Coronary artery (tissue), 2 donors: ENCODE measurements around the gene MTMR3.

ENCODE experiments used
- DNase-seq: peaks from one replicate; pipeline ENCODE4 v3.0.0-alpha.2; 2017; ENCODE audit warnings: low spot score
- H3K27ac ChIP-seq, 2 donors: fragments of 200-600 bp; sonication (generic); one replicate each; pipeline ENCODE4 v1.5.1; 2016 to 2019
- H3K4me3 ChIP-seq: fragments of 200-600 bp; sonication (generic); 2 replicates; pipeline ENCODE4 v1.5.1; 2016; ENCODE audit warnings: mild to moderate bottlenecking, moderate library complexity
- TF ChIP-seq, protein P1 (sequence below): fragments of 200-600 bp; sonication (generic); IDR thresholded peaks from one replicate; pipeline ENCODE4 v1.5.1; 2019; ENCODE audit warnings: antibody characterized with exemption

Gene MTMR3

DNA sequence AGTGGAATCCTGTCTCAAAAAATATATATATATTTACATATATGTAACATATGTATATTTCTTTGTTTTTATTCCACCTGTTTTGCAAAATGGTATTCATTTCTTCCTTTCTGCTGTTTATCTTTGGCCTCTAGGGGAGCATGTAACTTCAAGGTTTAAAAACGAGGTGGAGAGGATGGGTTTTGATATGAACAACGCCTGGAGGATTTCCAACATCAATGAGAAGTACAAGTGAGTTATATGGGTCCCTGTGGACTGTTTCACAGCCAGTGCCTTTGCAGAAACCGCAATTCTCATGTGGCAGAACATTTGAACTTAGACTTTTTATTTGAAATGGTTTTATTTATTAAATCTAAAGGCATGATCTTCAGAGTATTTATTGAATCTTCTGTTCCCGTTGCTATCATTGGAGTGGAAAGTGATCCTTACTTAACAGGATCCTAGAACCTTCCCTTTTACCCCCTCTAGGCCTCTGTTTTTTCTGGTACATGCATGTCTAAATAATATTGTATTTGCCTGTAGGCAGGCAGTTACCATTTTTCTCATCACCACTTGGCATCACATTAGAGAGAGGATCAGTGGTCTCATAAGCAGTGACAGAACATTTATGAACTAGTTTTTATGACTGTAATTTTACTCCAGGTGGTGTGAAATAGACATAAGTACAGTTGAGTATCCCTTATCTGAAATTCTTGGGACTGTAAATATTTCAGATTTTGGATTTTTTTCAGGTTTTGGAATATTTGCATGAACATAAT lies 115.8 kb downstream of the MTMR3 start:
- no peak for DNase-seq

DNA sequence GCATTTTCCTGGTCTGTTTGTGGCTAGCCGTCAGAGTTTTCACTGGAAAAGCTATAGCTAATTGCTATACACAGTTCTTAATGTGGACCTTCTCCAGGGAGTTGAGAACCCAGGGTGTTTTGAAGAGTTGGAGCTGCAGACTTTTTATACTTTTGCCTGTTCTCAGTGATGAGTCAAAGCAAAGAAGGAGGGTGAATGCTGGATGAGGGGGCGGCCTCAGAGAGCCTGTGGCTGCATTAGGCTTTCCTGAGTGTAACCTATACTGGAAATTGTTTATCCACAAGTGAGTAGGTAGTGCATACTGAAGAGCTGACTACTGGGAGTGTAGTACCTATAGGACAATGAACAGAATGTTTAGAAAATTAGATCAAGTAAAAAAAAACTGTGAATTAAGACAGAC lies 117.6 kb downstream of the MTMR3 start:
- no peak for DNase-seq
- Histone ChIP-seq H3K27ac (no peak overlapping the region), H3K4me3 (no peak overlapping the region)
- TF ChIP-seq, protein P1, sequence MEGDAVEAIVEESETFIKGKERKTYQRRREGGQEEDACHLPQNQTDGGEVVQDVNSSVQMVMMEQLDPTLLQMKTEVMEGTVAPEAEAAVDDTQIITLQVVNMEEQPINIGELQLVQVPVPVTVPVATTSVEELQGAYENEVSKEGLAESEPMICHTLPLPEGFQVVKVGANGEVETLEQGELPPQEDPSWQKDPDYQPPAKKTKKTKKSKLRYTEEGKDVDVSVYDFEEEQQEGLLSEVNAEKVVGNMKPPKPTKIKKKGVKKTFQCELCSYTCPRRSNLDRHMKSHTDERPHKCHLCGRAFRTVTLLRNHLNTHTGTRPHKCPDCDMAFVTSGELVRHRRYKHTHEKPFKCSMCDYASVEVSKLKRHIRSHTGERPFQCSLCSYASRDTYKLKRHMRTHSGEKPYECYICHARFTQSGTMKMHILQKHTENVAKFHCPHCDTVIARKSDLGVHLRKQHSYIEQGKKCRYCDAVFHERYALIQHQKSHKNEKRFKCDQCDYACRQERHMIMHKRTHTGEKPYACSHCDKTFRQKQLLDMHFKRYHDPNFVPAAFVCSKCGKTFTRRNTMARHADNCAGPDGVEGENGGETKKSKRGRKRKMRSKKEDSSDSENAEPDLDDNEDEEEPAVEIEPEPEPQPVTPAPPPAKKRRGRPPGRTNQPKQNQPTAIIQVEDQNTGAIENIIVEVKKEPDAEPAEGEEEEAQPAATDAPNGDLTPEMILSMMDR, result no peak

More for the DNA sequence above, 115.8 kb downstream of the MTMR3 start:
- TF ChIP-seq, protein P1, result no peak
- Histone ChIP-seq H3K27ac (no peak overlapping the region), H3K4me3 (no peak overlapping the region)

DNA sequence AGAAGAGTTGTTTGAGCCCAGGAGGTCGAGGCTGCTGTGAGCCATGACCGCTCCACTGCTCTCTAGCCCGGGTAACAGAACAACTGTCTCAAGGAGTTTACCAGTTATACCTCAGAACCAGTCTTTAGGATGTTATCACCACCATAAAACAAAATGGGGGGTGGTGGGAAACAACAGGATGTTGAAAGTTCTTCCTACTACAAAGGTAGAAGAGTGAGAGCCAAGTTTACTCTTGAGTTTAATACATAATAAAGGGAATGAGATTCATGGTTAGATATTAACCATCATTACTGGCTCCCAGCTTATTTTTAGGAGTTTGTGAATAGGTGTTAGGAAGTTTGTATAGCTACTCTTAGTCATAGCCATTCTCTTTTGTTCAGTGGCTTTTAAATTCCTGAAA lies 118.5 kb downstream of the MTMR3 start:
- DNase-seq, result no peak
- TF ChIP-seq, protein P1, result no peak
- Histone ChIP-seq H3K27ac (no peak overlapping the region), H3K4me3 (no peak overlapping the region)

DNA sequence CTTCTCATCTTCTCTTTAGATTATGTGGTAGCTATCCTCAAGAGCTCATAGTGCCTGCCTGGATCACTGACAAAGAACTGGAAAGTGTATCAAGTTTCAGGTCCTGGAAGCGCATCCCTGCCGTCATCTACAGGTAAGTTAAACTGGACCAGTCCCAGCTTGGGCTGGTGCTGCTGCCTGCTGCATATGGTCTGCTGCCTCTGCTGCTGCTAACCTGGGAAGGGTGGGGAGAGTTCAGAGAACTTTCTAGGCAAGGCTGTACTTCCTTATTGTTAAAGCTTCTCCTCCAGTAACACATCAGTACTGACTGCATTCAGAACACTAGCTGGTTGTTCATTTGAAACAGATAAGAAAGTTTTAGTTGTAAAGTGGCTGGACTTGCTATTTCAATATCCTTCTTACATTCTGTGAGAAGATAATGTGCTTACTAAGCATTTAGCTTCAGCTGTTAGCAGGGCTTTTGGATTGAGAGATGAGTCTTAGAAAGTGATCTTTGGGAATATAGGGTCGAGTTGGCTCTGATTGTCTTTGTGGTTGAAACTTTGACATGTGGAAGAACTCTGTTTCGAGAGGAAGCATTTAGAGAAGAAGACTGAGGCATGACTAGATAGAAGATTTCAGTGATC lies 120.0 kb downstream of the MTMR3 start:
- H3K27ac ChIP-seq, result no peak overlapping the region
- H3K4me3 ChIP-seq, result no peak overlapping the region
- TF ChIP-seq, protein P1, result no peak
- no peak for DNase-seq

DNA sequence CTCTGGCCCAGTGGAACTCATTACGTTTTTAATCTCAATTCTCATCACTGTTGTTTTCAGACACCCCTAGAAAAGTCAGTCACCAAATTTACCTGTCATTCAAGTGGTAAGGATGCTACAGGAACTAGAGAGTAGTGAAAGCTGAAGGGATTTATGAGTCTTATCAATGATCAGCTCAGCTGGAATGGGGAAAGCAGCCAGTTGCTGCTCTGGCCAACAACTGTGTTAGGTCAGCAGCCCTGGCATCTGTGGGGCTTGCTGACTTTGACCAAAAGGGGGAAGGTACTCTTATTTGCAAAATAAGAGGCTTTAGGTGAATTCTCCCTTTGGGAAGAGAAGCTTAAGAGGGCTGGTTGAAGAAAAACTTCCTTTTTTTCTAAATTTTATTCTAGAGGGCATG lies 121.1 kb downstream of the MTMR3 start:
- DNase-seq, result no peak
- no peak overlapping the region for H3K4me3 ChIP-seq
- TF ChIP-seq, protein P1, result no peak
- H3K27ac ChIP-seq, result no peak overlapping the region

DNA sequence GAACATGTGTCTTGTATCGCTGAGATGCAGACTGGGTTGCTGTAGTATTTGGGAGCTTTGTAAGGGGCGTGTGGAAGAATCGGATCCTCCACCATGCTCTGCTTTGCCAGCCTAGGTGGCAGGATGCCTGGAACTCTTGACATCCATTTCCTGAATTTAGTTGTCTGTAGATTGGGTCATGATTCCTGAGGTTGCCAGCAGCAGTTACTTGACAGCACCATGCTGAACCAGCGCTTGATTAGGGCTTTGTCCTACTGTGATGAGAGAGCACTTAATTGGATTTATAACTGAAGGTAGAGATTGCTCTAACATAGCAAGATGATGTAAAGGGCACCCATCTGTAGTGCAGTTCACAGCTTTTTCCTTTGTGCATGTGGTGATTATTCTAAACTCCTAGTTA lies 121.7 kb downstream of the MTMR3 start:
- TF ChIP-seq, protein P1, result no peak
- no peak overlapping the region for H3K4me3 ChIP-seq
- H3K27ac ChIP-seq, result no peak overlapping the region
- no peak for DNase-seq
